ENCODE results near the gene XPO5.

DNA sequence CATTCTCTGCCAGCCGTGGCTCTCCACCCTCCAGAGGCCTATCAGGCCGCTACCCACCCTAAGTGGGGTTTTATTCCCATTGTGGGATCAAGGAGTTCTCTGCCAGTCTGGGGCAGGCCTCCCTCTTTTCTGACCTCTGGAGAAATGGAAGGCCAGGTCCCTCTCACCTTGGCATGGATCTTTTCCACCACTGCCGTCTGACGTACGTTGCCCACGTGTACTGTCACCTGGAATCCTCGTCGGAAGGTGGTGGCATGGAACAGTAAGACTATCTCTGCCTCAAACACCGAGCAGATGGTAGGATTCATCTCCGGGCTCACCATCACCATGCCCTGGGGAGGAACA lies 46.0 kb upstream of the XPO5 start:
- TF ChIP-seq TAF15 (IDR thresholded peaks at IDR 0.05; ENCODE audit: low read depth, low read length) (no peak), ADNP (tag; IDR thresholded peaks at IDR 0.05) (no peak), KAT8 (IDR thresholded peaks at IDR 0.05; ENCODE audit: low read depth) (no peak), FOXM1 (IDR thresholded peaks at IDR 0.05; ENCODE audit: low read depth) (no peak), FOXM1 (CRISPR knock-in tag; IDR thresholded peaks at IDR 0.05; ENCODE audit: low read depth) (no peak), U2AF1 (optimal IDR thresholded peaks at IDR 0.05; ENCODE audit: low read depth, low read length) (no peak), NFXL1 (CRISPR knock-in tag; IDR thresholded peaks at IDR 0.05) (no peak), BHLHE40 (IDR thresholded peaks at IDR 0.05; ENCODE audit: low read length) (no peak), MTA2 (IDR thresholded peaks at IDR 0.05; ENCODE audit: low read depth) (no peak), JUN (IDR thresholded peaks at IDR 0.05; ENCODE audit: borderline replicate concordance, low read depth, low read length) (no peak), JUN (CRISPR knock-in tag; IDR thresholded peaks at IDR 0.05; ENCODE audit: borderline replicate concordance) (no peak), YY1 (IDR thresholded peaks at IDR 0.05; ENCODE audit: borderline replicate concordance in 1 of 3, control insufficient read depth in 1 of 3, extremely low read depth in 1 of 3, insufficient read depth in 3 of 3, insufficient read length in 1 of 3, insufficient replicate concordance in 2 of 3, low read depth in 1 of 3, low read length in 2 of 3) (no peak)
- TF ChIP-seq, protein P1, sequence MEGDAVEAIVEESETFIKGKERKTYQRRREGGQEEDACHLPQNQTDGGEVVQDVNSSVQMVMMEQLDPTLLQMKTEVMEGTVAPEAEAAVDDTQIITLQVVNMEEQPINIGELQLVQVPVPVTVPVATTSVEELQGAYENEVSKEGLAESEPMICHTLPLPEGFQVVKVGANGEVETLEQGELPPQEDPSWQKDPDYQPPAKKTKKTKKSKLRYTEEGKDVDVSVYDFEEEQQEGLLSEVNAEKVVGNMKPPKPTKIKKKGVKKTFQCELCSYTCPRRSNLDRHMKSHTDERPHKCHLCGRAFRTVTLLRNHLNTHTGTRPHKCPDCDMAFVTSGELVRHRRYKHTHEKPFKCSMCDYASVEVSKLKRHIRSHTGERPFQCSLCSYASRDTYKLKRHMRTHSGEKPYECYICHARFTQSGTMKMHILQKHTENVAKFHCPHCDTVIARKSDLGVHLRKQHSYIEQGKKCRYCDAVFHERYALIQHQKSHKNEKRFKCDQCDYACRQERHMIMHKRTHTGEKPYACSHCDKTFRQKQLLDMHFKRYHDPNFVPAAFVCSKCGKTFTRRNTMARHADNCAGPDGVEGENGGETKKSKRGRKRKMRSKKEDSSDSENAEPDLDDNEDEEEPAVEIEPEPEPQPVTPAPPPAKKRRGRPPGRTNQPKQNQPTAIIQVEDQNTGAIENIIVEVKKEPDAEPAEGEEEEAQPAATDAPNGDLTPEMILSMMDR (IDR thresholded peaks at IDR 0.05 in 2 of 3, conservative IDR thresholded peaks at IDR 0.05 in 1 of 3; ENCODE audit: insufficient read depth in 2 of 3, low read depth in 1 of 3, low read length in 3 of 3) = no peak
- TF ChIP-seq, protein P2, sequence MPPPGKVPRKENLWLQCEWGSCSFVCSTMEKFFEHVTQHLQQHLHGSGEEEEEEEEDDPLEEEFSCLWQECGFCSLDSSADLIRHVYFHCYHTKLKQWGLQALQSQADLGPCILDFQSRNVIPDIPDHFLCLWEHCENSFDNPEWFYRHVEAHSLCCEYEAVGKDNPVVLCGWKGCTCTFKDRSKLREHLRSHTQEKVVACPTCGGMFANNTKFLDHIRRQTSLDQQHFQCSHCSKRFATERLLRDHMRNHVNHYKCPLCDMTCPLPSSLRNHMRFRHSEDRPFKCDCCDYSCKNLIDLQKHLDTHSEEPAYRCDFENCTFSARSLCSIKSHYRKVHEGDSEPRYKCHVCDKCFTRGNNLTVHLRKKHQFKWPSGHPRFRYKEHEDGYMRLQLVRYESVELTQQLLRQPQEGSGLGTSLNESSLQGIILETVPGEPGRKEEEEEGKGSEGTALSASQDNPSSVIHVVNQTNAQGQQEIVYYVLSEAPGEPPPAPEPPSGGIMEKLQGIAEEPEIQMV (tag; conservative IDR thresholded peaks at IDR 0.05; ENCODE audit: low read depth) = no peak
- TF ChIP-seq, protein P3, sequence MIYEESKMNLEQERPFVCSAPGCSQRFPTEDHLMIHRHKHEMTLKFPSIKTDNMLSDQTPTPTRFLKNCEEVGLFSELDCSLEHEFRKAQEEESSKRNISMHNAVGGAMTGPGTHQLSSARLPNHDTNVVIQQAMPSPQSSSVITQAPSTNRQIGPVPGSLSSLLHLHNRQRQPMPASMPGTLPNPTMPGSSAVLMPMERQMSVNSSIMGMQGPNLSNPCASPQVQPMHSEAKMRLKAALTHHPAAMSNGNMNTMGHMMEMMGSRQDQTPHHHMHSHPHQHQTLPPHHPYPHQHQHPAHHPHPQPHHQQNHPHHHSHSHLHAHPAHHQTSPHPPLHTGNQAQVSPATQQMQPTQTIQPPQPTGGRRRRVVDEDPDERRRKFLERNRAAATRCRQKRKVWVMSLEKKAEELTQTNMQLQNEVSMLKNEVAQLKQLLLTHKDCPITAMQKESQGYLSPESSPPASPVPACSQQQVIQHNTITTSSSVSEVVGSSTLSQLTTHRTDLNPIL (CRISPR knock-in tag; IDR thresholded peaks at IDR 0.05) = no peak
